ENCODE results near the gene IRAK2.
"Not testable (repeated sequence)": the region's sequence is repeated elsewhere in the genome, so short reads cannot be mapped to it uniquely, and the experiment has no call there.

IRAK2 gene

GRCh38 chr3:10259798-10260197 lies 95.1 kb downstream of the IRAK2 start:
- no peak for DNase-seq

- DNase-seq: no peak
Observed at GRCh38 chr3:10260211-10260701, 95.5 kb downstream of the IRAK2 start.

DNA sequence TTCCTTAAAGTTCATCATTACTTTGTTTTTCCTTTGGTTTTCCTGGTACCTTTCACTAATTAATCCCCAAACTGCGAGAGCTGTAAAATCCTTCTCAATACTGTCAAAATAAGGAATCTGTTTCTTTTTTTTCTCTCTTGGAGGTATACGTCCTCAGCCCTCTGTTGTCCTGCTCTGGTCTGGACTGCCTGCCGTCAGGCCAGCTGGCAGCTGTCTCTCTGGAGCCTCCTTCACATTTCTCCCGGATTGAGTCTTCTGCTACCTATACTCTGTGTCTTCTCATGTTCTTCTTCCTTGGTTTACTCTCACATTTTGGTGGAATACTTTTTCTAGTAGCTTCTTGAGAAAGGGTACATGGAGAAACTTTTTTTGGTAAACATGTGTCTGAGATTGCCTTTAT lies 97.3 kb downstream of the IRAK2 start:
- no peak for DNase-seq

DNA sequence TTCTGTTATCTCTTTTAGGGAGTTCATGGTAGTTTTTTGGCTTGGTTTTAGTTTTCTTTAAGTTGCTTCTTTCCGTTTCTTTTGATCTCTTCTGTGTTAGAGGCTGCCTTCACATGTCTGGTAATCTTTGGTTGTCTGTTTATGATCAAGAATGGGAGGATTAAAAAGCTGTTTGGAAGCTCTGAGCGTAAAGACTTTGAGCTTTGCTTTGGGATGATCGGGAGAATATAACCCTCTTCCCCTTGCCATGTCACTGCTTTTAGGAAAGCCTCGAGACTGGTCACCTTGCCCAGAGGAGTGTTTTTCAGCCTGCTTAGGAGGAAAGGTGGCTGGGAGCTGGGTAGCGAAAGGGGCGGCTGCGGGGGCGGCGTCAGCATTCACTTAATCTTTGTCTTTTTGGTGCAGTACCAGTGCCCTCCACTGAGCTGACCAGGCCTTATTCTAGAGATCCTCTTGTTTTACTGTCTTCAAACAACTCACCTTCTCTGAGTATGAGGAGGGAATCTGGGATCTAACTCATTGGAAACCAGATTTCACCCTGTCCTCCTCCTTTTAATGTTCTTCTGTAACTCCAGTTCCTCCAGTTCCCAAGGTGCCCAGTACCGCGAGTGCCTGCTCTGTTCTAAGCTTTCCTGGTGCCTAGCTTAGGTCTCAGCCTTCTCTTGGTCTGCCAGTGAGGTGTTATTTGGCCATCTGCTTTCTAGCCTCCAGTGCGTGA lies 99.1 kb downstream of the IRAK2 start:
- DNase-seq: peak; percentile 46 to 73

DNA sequence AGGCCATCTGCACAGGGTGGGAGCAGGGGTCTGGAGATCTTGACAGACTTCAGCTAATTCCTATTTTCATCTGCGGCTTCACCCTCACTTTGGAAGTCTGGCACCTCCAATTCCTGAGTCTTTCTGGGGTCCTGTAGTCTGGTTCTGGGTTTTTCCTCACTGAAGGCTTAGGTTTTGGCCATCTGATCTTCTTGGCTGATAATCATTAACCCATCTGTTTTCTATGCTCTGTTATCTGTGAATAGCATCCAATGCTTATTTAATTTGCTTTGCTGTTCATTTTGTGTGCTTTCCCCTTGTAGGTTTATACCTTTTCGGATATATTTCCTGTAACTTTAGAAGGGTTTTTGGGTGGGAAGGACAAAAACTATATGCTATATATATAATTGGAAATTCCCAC lies 101.1 kb downstream of the IRAK2 start:
- DNase-seq: no peak

GRCh38 chr3:10266936-10267335 lies 102.2 kb downstream of the IRAK2 start:
- DNase-seq: not testable (repeated sequence)

- DNase-seq: no peak
Observed at GRCh38 chr3:10268116-10268515, 103.4 kb downstream of the IRAK2 start.

DNA sequence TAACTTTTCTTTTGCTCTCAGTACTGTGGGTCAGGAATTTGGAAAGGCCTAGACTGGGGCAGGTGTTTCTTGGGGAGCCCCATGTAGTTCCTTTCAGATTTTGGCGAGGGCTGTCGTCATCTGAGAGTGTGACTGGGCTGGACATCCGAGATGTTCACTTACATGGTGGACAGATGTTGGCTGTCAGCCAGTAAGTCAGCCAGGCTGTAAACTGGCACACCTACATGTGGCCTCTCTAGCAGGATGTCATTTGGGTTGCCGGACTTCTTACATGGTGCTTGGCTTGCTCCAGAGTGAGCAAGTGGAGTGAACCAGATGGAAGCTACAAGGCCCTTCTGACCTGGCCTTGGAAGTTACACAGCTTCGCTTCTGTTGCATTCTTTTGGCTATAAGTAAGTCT lies 104.2 kb downstream of the IRAK2 start:
- DNase-seq: no peak

DNA sequence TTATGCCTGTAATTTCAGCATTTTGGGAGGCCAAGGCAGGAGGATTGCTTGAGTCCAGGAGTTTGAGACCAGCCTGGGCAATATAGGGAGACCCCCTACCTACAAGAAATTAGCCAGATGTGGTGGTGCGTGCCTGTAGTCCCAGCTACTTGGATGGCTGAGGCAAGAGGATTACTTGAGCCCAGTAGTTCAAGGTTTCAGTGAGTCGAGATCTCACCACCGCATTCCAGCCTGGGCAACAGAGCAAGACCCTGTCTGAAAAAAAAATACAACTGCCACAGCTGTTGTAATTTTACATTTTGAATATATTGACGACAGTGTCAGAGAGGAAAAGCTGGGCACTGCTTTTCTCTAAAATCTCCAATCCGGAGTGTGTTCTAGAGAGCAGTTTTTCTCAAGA lies 104.7 kb downstream of the IRAK2 start:
- no peak for DNase-seq

- not testable (repeated sequence) for DNase-seq
Observed at GRCh38 chr3:10272476-10272875, 107.8 kb downstream of the IRAK2 start.

- DNase-seq: no peak
Observed at GRCh38 chr3:10272977-10273376, 108.3 kb downstream of the IRAK2 start.

GRCh38 chr3:10273702-10274305 lies 109.1 kb downstream of the IRAK2 start:
- no peak for DNase-seq

DNA sequence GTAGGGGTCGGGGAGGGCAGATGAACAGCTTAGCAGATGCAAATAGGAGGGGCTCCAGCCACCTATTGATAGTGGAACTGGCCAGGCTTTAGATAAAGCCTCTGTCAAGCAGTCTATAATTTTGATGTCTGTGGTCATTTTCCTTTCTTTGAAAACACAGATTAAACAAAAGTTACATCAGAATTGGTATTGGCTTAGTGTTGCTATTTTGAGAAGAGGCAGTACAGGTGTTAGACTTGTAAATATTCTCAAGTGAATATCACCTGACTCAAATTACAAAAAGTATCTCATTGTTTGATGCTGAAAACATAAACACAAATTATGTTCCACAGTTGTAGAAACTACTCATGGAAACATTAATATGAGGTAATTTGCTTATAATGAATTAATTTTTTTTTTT lies 109.9 kb downstream of the IRAK2 start:
- DNase-seq: no peak

DNA sequence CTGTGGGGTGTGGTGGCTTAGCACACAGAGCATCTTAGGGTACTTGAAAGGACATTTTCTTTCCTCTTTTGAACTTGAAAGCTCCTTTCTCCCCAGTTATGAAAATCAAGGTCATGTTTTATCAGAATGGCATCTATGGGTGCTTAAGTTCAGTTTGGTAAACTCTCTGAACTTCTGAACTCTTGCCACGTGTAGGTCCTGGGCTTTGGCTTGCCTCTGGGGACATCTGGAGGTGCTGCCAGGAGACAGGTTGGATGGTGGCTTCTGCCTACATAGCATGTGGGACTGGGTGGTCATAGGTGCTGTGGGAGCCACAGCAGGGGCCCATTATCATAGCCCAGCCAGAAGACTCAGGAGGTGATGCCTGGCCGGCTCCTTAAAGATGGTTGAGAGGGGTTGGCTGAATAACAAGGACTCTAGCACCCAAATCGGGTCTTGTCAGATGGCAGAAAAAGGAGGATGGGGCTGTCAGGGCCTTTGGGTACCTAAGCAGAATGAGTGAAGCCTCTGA lies 112.5 kb downstream of the IRAK2 start:
- no peak for DNase-seq

DNA sequence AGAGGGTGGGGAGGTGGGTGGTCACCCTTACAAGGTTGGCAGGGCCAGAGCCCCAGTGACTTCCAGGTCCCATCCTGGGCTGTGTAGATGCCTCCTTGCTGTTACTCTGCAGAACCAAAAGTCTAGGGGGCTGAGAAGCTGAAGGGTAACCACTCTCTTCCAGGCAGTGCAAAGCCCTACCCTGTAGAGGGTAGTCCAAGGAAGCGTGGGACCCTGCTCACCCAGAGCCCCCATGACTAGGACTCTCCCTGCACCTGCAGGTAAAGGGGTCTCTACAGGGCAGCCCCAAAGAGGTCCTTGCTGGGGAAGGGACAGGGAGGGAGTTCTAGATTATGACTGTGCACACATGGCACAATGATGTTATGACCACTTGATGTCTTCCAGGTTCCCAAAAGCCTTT lies 113.8 kb downstream of the IRAK2 start:
- DNase-seq: no peak

DNA sequence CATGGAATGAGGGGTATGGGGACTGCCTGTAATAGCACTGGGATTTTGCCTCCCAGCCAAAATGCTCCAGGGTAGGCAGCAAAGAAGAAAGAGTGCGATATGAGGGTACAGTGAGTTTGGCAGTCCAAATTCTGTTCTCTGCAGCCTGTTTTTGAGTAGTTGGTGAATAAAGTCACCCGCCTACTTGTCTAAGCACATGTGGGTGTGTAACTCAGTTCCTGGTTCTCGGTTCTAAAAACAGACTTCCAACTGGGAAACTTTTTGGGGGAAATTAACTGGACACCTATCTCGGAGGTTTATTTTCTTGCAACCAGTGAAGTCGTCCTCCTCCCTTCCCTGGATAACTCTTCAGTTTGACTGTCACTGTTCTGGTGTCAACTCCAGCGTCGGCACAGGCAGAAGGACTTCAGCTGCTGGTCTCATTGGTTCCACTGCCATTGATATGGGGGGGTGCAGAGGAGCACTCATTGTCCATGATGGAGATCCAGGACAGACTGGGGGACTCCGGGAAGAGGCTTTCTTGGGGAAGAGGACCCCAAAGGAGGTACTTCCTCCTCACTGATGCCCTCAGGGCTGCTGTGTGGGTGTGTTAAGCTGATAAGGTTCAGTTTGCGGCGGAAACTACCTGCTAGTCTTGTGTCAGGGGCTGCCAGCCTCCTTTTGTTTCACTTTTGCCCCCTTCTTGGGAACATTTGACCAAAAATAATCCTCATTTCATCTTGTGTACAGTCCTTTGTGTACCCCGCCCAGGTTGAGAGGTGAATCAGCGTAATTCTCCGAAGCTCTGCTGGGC lies 114.9 kb downstream of the IRAK2 start:
- DNase-seq: no peak

- DNase-seq: peak in 1 of 2 donors; percentile 22
Observed at GRCh38 chr3:10280177-10280529, 115.4 kb downstream of the IRAK2 start.

DNA sequence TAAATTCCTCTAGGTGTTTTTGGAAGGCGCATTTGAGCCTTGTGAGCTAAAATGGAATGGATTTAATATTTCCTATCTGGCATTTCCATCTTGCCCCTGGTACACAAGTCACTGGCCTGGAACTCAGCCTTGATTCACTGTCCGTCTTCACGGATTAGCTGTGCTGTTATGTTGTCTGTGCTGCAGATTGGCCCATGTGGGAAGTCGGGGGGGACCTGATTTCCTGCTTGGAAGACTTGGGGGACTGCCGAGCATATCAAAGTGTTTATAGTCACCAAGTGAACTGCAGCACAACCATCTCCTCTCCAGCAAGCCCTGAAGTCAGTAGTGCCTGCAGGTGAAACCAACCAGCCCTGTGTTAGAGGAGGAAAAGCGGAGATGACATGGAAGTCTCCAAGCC lies 115.9 kb downstream of the IRAK2 start:
- DNase-seq: no peak

DNA sequence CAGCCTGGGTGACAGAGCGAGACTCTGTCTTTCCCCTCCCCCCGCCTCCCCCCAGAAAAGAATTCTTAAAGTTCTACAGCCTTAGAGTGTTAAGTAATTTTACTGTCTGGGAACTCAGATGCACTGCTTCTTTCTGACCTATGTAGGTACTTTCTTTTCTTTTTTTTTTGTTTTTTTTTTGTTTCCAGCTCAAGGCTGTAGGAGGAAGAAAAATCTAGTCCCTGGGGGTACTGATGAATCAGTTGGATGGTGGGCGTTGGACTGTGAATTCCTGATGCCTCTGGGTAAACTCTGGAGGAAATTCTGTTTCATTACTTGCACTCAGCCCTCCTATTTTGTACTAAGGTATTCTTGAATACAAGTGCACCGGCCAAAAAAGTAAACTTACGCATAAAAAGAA lies 117.2 kb downstream of the IRAK2 start:
- no peak for DNase-seq

- no peak for DNase-seq
Observed at GRCh38 chr3:10283638-10284037, 118.9 kb downstream of the IRAK2 start.

- peak; percentile 18 to 70 for DNase-seq
Observed at GRCh38 chr3:10284496-10284895, 119.8 kb downstream of the IRAK2 start.

GRCh38 chr3:10285272-10286132 lies 120.8 kb downstream of the IRAK2 start:
- no peak for DNase-seq

DNA sequence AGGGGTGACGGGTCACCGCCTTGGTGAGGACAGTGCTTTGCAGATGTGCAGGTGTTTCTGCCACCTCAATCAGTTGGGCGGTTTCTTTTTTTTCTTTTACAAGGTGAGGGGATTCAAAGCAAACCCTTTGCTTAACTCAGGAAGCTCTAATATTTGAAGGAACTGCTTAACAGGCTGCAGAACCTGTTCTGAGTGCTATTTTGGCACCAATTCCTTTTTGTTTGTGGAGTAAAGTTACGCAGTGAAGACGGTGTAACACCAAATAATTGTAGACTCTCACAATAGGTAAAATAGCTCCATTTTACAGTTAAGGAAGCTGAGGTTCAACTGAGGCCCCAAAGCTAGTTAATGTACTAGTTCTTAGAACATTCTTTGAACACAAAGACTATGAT lies 121.4 kb downstream of the IRAK2 start:
- no peak for DNase-seq
